GM12865 (cell line): ENCODE data around the gene ISG20.

Source experiments
- DNase-seq: peaks from one replicate; pipeline ENCODE4 v3.0.0; 2010; ENCODE audit warnings: low read depth
- H3K4me3 ChIP-seq: 2 replicates; pipeline ENCODE4 v1.5.1; 2011; ENCODE audit warnings: mild to moderate bottlenecking, low read depth, low read length, control low read depth
- TF ChIP-seq, protein P1 (sequence below): IDR thresholded peaks from 2 replicates; pipeline ENCODE4 v1.5.1; 2011; ENCODE audit warnings: low read length, control low read depth, low read depth, inconsistent platforms; ENCODE audit not compliant: insufficient read depth; ENCODE audit errors: missing control alignments

The ISG20 gene

GRCh38 chr15:88655103-88655553 lies 16.3 kb downstream of the ISG20 start:
- DNase-seq, result no peak
- TF ChIP-seq, protein P1, sequence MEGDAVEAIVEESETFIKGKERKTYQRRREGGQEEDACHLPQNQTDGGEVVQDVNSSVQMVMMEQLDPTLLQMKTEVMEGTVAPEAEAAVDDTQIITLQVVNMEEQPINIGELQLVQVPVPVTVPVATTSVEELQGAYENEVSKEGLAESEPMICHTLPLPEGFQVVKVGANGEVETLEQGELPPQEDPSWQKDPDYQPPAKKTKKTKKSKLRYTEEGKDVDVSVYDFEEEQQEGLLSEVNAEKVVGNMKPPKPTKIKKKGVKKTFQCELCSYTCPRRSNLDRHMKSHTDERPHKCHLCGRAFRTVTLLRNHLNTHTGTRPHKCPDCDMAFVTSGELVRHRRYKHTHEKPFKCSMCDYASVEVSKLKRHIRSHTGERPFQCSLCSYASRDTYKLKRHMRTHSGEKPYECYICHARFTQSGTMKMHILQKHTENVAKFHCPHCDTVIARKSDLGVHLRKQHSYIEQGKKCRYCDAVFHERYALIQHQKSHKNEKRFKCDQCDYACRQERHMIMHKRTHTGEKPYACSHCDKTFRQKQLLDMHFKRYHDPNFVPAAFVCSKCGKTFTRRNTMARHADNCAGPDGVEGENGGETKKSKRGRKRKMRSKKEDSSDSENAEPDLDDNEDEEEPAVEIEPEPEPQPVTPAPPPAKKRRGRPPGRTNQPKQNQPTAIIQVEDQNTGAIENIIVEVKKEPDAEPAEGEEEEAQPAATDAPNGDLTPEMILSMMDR, result no peak
- H3K4me3 ChIP-seq, result no peak overlapping the region

- no peak overlapping the region for H3K4me3 ChIP-seq
- TF ChIP-seq, protein P1, result no peak
- no peak for DNase-seq
These were observed 17.1 kb downstream of the ISG20 start for GRCh38 chr15:88655800-88656488.

DNA sequence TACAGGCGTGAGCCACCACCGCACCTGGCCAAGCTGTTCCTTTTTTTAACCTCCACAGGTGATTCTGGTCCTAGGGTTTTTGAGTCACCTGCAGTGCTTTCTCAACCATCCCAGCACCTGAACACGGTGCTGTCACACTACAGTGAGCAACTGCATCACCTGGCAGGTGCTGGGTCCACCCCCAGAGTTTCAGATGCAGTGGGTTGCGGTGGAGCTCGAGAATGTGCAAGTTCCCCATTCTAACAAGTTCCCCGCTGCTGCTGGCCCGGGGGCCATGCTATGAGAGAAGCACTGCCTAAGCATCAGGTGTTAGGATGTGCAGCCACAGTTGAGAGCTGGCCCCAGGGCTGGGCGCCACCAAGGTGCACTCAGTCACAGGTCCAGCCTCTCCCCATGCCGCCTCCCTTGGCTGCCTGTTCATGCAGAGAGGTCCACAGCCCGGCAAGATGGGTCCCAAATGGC lies 18.0 kb downstream of the ISG20 start:
- TF ChIP-seq, protein P1, result no peak
- peak; percentile 89 for DNase-seq

DNA sequence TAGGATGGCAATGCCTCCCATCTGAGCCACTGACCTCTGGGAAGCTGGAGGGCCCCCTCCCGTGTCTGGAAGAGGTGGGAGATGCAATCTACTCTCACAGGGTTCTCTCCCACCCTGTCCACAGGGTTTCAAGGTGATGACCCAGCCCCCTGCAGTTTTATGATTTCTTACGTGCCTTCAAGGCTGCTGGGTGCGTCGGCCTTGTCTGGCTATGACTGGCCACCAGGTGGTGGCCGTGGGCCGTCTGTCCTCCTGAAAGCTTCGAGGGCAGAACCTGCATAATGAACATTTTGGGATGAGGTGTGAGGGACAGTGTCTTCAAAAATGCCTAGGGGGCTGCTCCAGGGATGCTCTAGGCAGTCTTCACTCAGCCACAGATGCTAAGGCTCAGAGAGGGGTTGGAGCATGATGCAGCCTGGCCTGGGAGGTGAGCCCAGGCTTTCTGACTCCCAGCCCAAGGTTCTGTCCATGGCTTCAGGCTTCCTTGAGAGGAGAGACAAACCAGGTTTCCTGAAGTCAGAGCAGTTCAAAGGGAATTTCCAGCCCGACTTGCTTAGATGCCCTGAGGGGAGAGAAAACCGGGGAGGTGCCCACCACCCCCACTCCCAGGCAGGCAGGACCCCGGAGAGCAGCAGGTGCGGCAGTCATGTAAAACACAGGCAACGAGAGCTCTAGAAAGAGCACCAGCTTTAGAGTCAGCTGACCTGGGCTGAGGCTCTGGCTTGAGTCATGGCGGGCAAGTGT lies 18.7 kb downstream of the ISG20 start:
- TF ChIP-seq, protein P1, result peak; percentile 45

More for the DNA sequence above, 18.0 kb downstream of the ISG20 start:
- no peak overlapping the region for H3K4me3 ChIP-seq

GRCh38 chr15:88658070-88658965 lies 19.5 kb downstream of the ISG20 start:
- DNase-seq, result no peak
- TF ChIP-seq, protein P1, result no peak
- H3K4me3 ChIP-seq, result no peak overlapping the region

More for the DNA sequence above, 18.7 kb downstream of the ISG20 start:
- DNase-seq, result peak; percentile 67
- H3K4me3 ChIP-seq, result no peak overlapping the region
